GM13976 (cell line): ENCODE measurements around the gene LRPAP1.
"Not testable (repeated sequence)": the region's sequence is repeated elsewhere in the genome, so short reads cannot be mapped to it uniquely, and the experiment has no call there.

Experiments used
- DNase-seq: peaks from one replicate; pipeline ENCODE4 v3.0.0; 2012; ENCODE audit warnings: low spot score
- in situ Hi-C: fragments of 300-500 bp; cut with MboI; formaldehyde crosslinking; loops from one replicate; pipeline ENCODE4 v1.12.0; 2022; ENCODE audit warnings: low sequenced_read_pairs, mixed read lengths, inconsistent platforms; ENCODE audit not compliant: unreplicated experiment

The LRPAP1 gene

GRCh38 chr4:3557676-3558513 lies 25.7 kb upstream of the LRPAP1 start:
- in situ Hi-C loops, DNase-seq: not testable (repeated sequence)

GRCh38 chr4:3557088-3557492 lies 24.9 kb upstream of the LRPAP1 start:
- in situ Hi-C loops, DNase-seq: not testable (repeated sequence)

- DNase-seq = not testable (repeated sequence)
Observed at GRCh38 chr4:3556244-3556867, 24.1 kb upstream of the LRPAP1 start.

GRCh38 chr4:3555459-3556070 lies 23.3 kb upstream of the LRPAP1 start:
- DNase-seq, in situ Hi-C loops: not testable (repeated sequence)

More at GRCh38 chr4:3556244-3556867, 24.1 kb upstream of the LRPAP1 start:
- in situ Hi-C loops = not testable (repeated sequence)

GRCh38 chr4:3551366-3551765 lies 19.1 kb upstream of the LRPAP1 start:
- in situ Hi-C loops, DNase-seq: not testable (repeated sequence)

- DNase-seq, in situ Hi-C loops: not testable (repeated sequence)
Observed at GRCh38 chr4:3550792-3551325, 18.6 kb upstream of the LRPAP1 start.

GRCh38 chr4:3550041-3550440 lies 17.8 kb upstream of the LRPAP1 start:
- in situ Hi-C loops, DNase-seq: not testable (repeated sequence)

- DNase-seq, in situ Hi-C loops: not testable (repeated sequence)
Observed at GRCh38 chr4:3549694-3550001, 17.4 kb upstream of the LRPAP1 start.

- DNase-seq, in situ Hi-C loops: not testable (repeated sequence)
Observed at GRCh38 chr4:3548991-3549693, 16.9 kb upstream of the LRPAP1 start.

- in situ Hi-C loops, DNase-seq: not testable (repeated sequence)
Observed at GRCh38 chr4:3546721-3547120, 14.5 kb upstream of the LRPAP1 start.

GRCh38 chr4:3545351-3545750 lies 13.1 kb upstream of the LRPAP1 start:
- DNase-seq, in situ Hi-C loops: not testable (repeated sequence)

GRCh38 chr4:3544259-3545025 lies 12.2 kb upstream of the LRPAP1 start:
- DNase-seq, in situ Hi-C loops: not testable (repeated sequence)

GRCh38 chr4:3543415-3543814 lies 11.2 kb upstream of the LRPAP1 start:
- in situ Hi-C loops = not testable (repeated sequence)

GRCh38 chr4:3538906-3539305 lies 6.7 kb upstream of the LRPAP1 start:
- in situ Hi-C loops, DNase-seq: not testable (repeated sequence)

More at GRCh38 chr4:3543415-3543814, 11.2 kb upstream of the LRPAP1 start:
- DNase-seq = not testable (repeated sequence)

- DNase-seq, in situ Hi-C loops: not testable (repeated sequence)
Observed at GRCh38 chr4:3535812-3536211, 3.6 kb upstream of the LRPAP1 start.
